ENCODE data around the gene FGD2.

The FGD2 gene

DNA sequence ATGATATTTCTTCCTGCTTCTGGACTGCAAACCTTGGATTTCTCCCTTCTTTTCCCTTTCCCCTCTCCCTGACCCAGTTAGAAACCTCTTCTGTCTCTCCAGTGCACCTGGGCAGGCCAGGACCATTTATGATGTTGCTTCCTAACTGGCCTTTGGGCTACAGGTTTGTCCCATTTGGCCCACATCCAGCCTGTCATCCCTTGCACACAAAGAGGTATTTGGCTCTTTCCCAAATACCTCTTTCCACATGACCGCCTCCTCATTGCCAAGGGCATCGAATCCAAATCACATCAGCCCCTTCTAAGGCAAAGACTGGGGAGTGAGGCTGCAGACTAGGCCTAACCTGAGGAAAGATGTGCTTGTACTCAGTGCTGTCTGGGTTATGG lies 13.6 kb downstream of the FGD2 start:
- peak; percentile 20 for DNase-seq

DNA sequence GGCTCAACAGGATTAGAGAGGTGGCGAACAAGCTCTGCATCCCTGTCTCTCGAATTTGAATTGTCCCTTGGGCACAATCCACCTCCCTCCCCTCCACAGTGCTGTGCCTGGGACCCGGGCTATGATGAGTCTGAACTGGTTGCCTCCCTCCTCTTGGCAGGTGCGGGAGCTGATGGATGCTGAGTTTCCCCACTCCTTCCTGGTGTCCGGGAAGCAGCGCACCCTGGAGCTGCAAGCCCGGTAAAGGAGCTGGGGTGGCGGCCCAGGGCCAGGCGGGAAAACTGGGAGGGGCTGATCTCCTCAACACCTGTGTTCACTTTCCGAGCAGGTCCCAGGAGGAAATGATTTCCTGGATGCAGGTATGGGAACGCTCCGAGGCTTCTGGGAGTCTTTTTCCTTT lies 14.9 kb downstream of the FGD2 start:
- DNase-seq, result no peak

DNA sequence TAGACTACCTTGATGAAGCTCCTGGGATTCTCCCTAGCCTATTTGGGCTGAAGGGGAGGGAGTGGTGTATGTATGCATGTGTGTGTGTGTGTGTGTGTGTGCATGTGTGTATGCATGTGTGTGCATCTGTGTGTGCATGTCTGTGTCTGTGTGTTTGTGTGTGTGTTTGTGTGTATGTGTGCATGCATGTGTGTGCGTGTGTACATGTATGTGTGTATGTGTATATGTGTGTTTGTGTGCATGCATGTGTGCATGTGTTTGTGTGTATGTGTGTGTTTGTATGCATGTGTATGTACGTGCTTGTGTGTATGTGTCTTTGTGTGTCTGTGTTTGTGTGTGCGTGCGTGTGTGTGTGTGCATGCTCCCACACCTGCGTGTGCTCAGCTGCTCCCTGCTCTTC lies 15.4 kb downstream of the FGD2 start:
- DNase-seq, result no peak

DNA sequence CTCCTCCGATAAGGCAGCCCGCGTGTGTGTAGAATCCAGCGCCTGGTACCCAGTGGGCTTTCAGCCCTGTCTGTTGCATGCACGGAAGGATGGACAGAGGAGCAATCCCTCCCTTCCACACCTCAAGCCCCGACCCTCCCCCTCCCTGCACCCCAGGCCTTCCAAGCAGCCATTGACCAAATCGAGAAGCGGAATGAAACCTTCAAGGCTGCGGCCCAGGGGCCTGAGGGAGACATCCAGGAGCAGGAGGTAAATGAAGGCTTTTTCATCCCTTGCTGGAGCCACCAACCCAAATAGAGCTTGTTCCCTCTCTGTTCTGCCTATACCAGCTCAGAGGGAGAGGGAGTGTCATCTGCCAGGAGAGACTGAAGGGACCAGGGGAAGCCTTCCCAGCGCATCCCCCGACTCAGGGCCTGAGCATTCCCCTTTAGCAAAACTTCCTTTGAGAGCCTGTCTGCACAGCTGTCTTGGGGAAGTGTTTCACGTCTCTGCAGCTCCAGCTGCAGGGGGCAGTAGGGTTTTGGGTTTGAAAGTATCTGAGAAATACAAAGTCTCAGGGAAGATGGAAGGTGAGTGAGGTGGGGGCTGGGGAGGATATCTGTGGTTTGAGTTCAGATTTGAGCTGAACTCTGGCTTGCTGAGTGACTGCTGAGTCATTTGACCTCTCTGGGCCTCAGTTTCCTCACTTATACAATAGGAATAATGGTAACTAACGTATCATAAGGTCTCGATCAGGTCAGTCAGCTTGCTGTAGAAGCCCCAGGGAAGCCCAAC lies 16.1 kb downstream of the FGD2 start:
- no peak for DNase-seq

DNA sequence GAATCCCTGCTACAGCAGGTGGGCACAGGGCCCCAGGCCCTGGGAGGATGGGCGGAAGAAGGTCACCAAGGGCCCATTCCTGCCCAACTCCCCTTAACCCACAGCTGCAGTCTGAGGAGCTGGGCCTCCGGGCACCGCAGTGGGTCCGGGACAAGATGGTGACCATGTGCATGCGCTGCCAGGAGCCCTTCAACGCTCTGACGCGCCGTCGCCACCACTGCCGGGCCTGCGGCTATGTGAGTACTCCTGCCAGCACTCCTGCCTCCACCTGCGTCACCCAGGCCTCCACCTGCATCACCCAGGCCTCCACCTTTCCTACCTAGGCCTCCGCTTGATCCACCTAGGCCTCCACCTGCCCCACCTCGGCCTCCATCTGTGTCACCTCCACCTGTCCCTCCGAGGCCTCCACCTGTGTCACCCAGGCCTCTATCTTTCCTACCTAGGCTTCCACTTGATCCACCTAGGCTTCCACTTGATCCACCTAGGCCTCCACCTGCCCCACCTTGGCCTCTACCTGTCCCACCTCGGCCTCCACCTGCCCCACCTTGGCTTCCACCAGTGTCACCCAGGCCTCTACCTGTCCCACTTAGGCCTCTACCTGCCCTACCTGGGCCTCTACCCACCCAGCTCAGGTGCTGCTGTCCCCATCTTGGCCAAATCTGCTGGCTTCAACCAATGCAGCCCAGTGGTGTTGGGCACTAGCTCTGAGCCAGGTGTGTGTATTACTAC lies 16.8 kb downstream of the FGD2 start:
- no peak for DNase-seq

DNA sequence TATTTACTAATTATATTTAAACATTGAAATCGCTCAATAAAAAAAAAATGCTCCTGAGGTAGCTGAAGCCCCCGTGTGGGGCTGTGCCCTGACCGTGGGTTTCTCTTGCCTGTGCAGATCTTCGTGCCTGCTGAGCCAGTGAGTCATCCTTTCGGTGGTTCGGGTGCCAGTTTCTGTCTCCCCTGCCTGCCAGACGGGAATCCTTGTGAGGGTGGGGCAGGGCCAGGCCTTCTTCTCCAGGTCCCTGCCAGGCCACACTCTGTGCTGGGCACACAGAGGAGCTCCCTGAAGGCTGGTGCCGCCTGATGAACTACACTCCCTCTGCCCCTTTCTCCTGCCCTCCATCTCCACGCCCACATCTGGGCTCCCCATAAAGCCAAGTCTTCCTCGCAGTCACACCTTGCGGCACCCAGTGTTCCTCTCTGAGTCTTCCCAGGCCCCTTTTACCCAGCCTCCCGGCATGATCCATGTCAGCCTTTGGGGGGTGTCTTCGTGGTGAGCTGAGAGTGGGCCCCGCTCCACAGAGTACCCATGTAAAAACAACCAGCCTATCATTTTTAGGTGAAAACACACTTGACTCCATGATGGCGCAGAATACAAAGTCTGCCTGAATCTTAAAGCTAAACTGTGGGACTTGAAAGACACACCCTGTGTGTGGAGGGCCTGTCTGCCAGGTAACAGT lies 19.3 kb downstream of the FGD2 start:
- no peak for DNase-seq

- no peak for DNase-seq
These were observed 20.4 kb downstream of the FGD2 start for GRCh38 chr6:37025621-37026466.

- DNase-seq, result no peak
These were observed 21.7 kb downstream of the FGD2 start for GRCh38 chr6:37027036-37027720.

- no peak for DNase-seq
These were observed 22.5 kb downstream of the FGD2 start for GRCh38 chr6:37027811-37028469.

GRCh38 chr6:37029249-37029971 lies 24.0 kb downstream of the FGD2 start:
- DNase-seq, result peak; percentile 38

- no peak for DNase-seq
These were observed 25.1 kb downstream of the FGD2 start for GRCh38 chr6:37030599-37030998.

DNA sequence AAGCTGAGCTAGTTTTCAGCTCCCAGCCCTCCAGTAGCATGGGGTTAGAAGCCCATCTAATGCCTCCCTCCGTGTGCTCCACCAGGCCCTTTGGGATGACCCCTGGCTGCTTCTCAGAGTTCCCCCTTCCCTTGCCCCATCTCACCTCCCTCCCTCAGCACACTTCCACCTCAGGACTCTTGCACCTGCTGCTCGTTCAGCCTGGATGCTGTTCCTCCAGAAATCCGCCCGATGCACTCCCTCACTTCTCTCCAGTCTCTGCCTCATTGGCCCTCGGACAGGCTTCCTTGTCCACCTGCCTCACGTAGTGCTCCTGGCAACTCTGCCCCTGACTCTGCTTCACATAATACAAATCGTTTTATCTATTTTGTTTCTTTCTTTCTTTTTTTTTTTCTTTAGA lies 26.8 kb downstream of the FGD2 start:
- DNase-seq, result no peak

- no peak for DNase-seq
These were observed 27.8 kb downstream of the FGD2 start for GRCh38 chr6:37033255-37033654.

DNA sequence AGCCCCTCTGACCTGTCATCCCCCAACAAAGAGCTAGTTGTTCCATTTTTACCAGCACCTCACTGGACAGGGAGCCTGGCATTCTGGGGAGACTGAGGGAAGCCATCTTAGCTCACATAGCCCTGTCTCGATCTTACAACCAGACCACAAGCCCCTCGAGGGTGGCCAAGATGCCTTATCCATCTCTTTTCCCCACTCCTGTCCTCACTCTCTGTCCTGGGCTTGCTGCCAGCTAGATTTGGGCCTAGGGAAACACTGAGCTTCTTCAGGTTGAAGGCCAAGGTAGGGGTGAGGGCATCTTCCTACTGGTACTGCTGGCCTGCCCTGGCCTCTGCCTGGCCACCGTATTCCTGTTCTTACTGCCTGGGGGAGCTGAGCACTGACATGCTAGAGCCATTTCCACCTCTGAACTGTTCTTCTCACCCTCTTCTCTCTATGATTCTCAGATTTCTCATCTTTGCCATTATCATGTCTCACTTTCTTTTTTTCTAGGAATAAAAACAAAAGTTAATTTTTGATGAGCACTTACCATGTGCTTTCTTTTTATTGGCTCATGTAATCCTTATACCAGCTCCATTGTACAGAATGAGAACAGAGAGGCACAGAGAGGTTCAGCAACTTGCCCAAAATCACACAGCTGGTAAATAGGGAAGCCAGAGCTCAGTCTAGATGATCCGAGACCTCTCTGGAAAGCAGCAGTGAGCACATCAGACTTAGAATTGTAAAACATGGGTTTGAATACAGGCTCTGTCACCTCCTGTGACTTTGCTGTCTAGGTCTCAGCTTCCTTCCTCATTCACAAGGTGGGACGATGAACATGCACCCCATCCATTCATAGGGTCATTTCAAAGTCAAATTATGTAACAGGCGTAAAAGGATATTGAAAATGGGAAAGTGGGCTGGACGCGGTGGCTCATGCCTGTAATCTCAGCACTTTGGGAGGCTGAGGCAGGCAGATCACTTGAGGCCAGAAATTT lies 28.7 kb downstream of the FGD2 start:
- no peak for DNase-seq

DNA sequence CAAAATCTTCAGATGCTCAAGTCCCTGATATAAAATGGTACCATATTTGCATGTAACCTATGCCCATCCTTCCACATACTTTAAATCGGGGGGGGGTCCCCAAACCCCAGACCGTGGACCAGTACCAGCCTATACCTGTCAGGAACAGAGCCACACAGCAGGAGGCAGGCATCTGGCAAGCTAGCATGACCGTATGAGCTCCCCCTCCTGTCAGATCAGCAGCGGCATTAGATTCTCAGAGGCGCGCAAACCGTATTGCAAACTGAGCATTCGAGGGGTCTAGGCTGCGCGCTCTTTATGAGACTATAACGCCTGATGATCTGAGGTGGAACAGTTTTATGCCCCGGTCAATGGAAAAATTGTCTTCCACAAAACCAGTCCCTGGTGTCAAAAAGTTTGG lies 30.7 kb downstream of the FGD2 start:
- DNase-seq, result no peak

DNA sequence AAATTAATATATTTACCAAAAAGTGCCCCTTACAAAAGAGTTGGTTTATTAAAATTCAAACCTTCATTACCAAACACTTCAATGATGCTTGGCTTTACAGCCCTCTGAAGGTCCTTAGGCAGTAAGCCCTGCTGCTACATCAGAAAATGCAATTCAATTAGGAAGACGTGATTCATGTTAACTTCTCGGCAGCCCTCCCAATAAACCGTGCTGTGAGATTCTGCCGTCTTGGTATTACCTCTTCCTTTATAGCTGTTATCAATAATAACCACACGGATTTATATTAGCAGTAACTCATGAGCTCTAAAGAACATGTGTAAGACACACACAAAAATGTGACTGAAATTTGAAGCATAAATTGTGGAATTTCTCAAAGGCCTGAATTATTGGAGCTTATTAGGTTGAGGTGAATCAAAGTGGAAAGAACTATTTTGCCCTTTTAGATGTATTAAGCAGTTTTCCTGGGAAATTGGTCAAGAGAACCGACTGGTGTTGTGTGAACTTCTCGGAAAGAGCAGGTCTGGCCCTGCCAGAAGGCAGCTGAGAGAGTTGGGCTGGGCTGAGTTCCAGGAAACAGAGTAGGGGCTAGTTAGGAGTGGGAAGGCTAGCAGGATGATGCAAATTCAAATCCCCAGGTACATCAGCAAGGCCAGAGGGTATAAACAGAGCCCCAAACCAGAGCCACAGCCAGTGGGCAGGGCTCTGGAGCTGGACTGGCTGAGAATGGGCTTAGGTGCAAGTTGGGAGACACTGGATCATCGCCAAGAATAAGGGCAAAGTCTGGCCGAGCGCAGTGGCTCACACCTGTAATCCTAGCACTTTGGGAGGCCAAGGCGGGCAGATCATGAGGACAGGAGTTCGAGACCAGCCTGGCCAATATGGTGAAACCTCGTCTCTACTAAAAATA lies 33.1 kb downstream of the FGD2 start:
- DNase-seq, result peak; percentile 47

- no peak for DNase-seq
These were observed 34.5 kb downstream of the FGD2 start for GRCh38 chr6:37039958-37040357.

DNA sequence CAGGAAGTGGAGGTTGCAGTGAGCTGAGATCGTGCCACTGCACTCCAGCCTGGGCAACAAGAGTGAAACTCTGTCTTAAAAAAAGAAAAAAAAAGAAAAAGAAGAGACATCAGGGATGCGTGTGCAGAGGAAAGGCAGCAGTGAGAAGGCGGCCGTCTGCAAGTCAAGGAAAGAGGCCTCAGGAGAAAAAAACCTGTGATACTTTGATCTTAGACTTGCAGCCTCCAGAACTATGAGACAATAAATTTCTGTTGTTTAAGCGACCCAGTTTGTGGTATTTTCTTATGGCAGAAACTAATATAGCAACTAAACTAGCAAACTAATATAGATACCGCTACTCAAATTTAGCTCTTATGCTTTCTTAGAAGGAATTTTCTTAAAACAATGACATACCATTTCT lies 36.1 kb downstream of the FGD2 start:
- no peak for DNase-seq

DNA sequence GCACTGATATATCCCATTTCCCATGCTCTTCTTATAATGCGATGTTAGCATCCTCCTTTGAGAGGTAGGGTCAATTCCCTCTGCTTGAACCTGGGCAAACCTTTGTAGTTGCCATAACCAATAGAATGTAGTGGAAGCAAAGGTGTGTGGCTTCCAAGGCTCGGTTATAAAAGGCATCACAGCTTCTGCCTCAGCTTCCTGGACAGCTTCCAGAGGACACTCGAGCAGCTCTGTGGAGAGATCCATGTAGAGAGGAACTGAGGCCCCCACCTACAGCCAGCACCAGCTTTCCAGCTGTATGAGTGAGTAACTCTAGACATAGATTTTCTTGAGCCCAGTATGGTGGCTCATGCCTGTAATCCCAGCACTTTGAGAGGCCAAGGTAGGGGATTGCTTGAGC lies 36.7 kb downstream of the FGD2 start:
- no peak for DNase-seq
